GM23338 (cell line): ENCODE results near the gene ZNF280C. TPM values are rescaled to one million over a fixed set of nuclear protein-coding genes. Genes with fewer than 3 reads are reported as not detected.

Source experiments
- ATAC-seq: fragments of 200-7000 bp; cut with Tn5 transposase; 3 replicates; pipeline ENCODE4 v1.9.1; 2020
- DNase-seq: peaks from one replicate; pipeline ENCODE4 v3.0.0-alpha.2; 2015; ENCODE audit warnings: low spot score
- H2AFZ ChIP-seq: fragments of 200-600 bp; sonication (generic); 2 replicates; pipeline ENCODE4 v1.8.0; 2016; ENCODE audit warnings: antibody characterized with exemption, mild to moderate bottlenecking, moderate library complexity
- H3F3A ChIP-seq: fragments of 200-600 bp; sonication (generic); replicated peaks from 2 replicates; pipeline ENCODE4 v1.8.0; 2017; ENCODE audit warnings: antibody characterized with exemption, mixed run types, low read depth
- H3K27ac ChIP-seq: fragments of 200-600 bp; sonication (generic); 2 replicates; pipeline ENCODE4 v1.6.1; 2016; ENCODE audit warnings: low read depth
- H3K27me3 ChIP-seq: fragments of 200-600 bp; sonication (generic); 2 replicates; pipeline ENCODE4 v1.8.0; 2016; ENCODE audit warnings: mild to moderate bottlenecking, mixed run types, moderate library complexity; ENCODE audit not compliant: insufficient read depth
- H3K36me3 ChIP-seq: fragments of 200-600 bp; sonication (generic); 2 replicates; pipeline ENCODE4 v1.8.0; 2016; ENCODE audit warnings: mild to moderate bottlenecking; ENCODE audit not compliant: insufficient read depth
- H3K4me1 ChIP-seq: fragments of 200-600 bp; sonication (generic); 2 replicates; pipeline ENCODE4 v1.8.0; 2016; ENCODE audit warnings: mild to moderate bottlenecking, moderate library complexity; ENCODE audit not compliant: insufficient read depth
- H3K4me2 ChIP-seq: fragments of 200-600 bp; sonication (generic); 2 replicates; pipeline ENCODE4 v1.7.1; 2017; ENCODE audit warnings: mixed run types
- H3K4me3 ChIP-seq: fragments of 200-600 bp; sonication (generic); 2 replicates; pipeline ENCODE4 v1.6.1; 2016; ENCODE audit warnings: mixed run types
- H3K79me2 ChIP-seq: fragments of 200-600 bp; sonication (generic); replicated peaks from 2 replicates; pipeline ENCODE4 v1.8.0; 2017; ENCODE audit warnings: mild to moderate bottlenecking; ENCODE audit not compliant: insufficient read depth
- H3K9me2 ChIP-seq: fragments of 200-600 bp; sonication (generic); 2 replicates; pipeline ENCODE4 v1.8.0; 2017; ENCODE audit not compliant: insufficient read depth
- H4K20me1 ChIP-seq: fragments of 200-600 bp; sonication (generic); replicated peaks from 2 replicates; pipeline ENCODE4 v1.8.0; 2017; ENCODE audit warnings: mild to moderate bottlenecking; ENCODE audit not compliant: insufficient read depth
- H3K27ac Mint-ChIP-seq: 2 replicates; pipeline ENCODE4 v1.8.0; 2020; ENCODE audit warnings: inconsistent platforms, mild to moderate bottlenecking, moderate library complexity, mixed read lengths
- H3K27me3 Mint-ChIP-seq: 3 replicates; pipeline ENCODE4 v1.8.0; 2022; ENCODE audit warnings: low read depth, mild to moderate bottlenecking, moderate library complexity, mixed read lengths, inconsistent platforms; ENCODE audit not compliant: insufficient read depth, poor library complexity
- H3K36me3 Mint-ChIP-seq: 3 replicates; pipeline ENCODE4 v1.8.0; 2021; ENCODE audit warnings: low read depth, mild to moderate bottlenecking, inconsistent platforms, moderate library complexity, mixed read lengths
- H3K4me1 Mint-ChIP-seq: 3 replicates; pipeline ENCODE4 v1.8.0; 2020; ENCODE audit warnings: mild to moderate bottlenecking, inconsistent platforms, mixed read lengths
- H3K4me3 Mint-ChIP-seq: 3 replicates; pipeline ENCODE4 v1.8.0; 2021; ENCODE audit warnings: moderate library complexity, mild to moderate bottlenecking, inconsistent platforms, mixed read lengths
- H3K9me3 Mint-ChIP-seq: 3 replicates; pipeline ENCODE4 v1.8.0; 2020; ENCODE audit warnings: moderate library complexity, mild to moderate bottlenecking, inconsistent platforms, mixed read lengths
- CREB1 ChIP-seq: fragments of 250-450 bp; sonication (Bioruptor Pico); IDR thresholded peaks from 2 replicates; pipeline ENCODE4 v1.5.0; 2020; ENCODE audit warnings: low read depth, mild to moderate bottlenecking, moderate library complexity
- CTCF ChIP-seq, 2 experiments: fragments of 200-600 bp in 1 of 2; sonication (generic) in 1 of 2; conservative IDR thresholded peaks; 2 replicates each; pipeline versions ENCODE4 v1.5.1 to v1.6.1; 2016 to 2017; ENCODE audit warnings: antibody characterized with exemption in 2 of 2, low read depth in 2 of 2, mild to moderate bottlenecking in 2 of 2, moderate library complexity in 1 of 2
- EZH2phosphoT487 ChIP-seq: fragments of 200-600 bp; sonication (generic); IDR thresholded peaks from one replicate; pipeline ENCODE4 v1.8.1; 2018; ENCODE audit warnings: antibody characterized with exemption; ENCODE audit not compliant: unreplicated experiment
- JUNB ChIP-seq: IDR thresholded peaks from one replicate; pipeline ENCODE4 v1.6.1; 2016; ENCODE audit warnings: antibody characterized with exemption; ENCODE audit not compliant: unreplicated experiment
- REST ChIP-seq: IDR thresholded peaks from one replicate; pipeline ENCODE4 v1.6.1; 2018; ENCODE audit warnings: antibody characterized with exemption; ENCODE audit not compliant: unreplicated experiment
- ZNF114 ChIP-seq: fragments of 250-450 bp; sonication (Bioruptor Pico); IDR thresholded peaks from 2 replicates; pipeline ENCODE4 v1.5.0; 2020; ENCODE audit warnings: mild to moderate bottlenecking, moderate library complexity
- ZNF331 ChIP-seq: fragments of 250-450 bp; sonication (Bioruptor Pico); IDR thresholded peaks from 2 replicates; pipeline ENCODE4 v1.5.0; 2020; ENCODE audit warnings: low read depth, mild to moderate bottlenecking, moderate library complexity
- polyA plus RNA-seq: library from polyadenylated mRNA; unstranded; fragments of >200 nt; fragmentation: Nextera tagmentation; extraction: Ambion mirVana; gene quantifications from 2 replicates; pipeline ENCODE4 v1.2.1, GENCODE V29; 2016
- total RNA-seq: library from RNA; depleted of rRNA; stranded (reverse); fragments of >200 nt; shearing (Covaris generic); gene quantifications from 2 replicates; pipeline ENCODE4 v1.2.3, GENCODE V29; 2014

Gene ZNF280C
- total and polyA plus RNA-seq, 2 experiments from 2014 or later: 7.9 to 14.4 TPM

GRCh38 chrX:130299279-130300009 lies 30.7 kb upstream of the ZNF280C start (continued):
- TF ChIP-seq REST: no peak
- no peak for TF ChIP-seq CREB1 (CRISPR knock-in tag)
- no peak for TF ChIP-seq EZH2phosphoT487
- no peak for TF ChIP-seq ZNF331 (CRISPR knock-in tag)
- TF ChIP-seq ZNF114 (CRISPR knock-in tag): no peak

GRCh38 chrX:130296743-130297142 lies 28.0 kb upstream of the ZNF280C start:
- Mint-ChIP-seq H3K4me3 (no peak overlapping the region), H3K27ac (no peak overlapping the region)

More at GRCh38 chrX:130296743-130297142, 28.0 kb upstream of the ZNF280C start:
- Histone ChIP-seq H3K36me3 (no peaks in the 10 kb centered on the region), H2AFZ (no peak overlapping the region), H4K20me1 (no peaks in the 10 kb centered on the region), H3K4me3 (no peak overlapping the region), H3K27ac (no peak overlapping the region), H3K4me1 (no peaks in the 10 kb centered on the region), H3K27me3 (no peaks in the 10 kb centered on the region), H3K4me2 (no peak overlapping the region), H3K9me2 (no peaks in the 10 kb centered on the region), H3F3A (no peaks in the 10 kb centered on the region), H3K79me2 (no peaks in the 10 kb centered on the region)
- H3K36me3 Mint-ChIP-seq: 0 out of 3 replicates have a peak, but pooled peaks cover under 1% of the 10 kb centered on the region
- DNase-seq (no peak), ATAC-seq (no peak)
- no peak for TF ChIP-seq ZNF331 (CRISPR knock-in tag)
- TF ChIP-seq JUNB: no peak
- TF ChIP-seq CTCF (conservative IDR thresholded peaks at IDR 0.05; ENCODE audit: low read depth in 2 of 2): no peak
- no peak for TF ChIP-seq CREB1 (CRISPR knock-in tag)
- TF ChIP-seq EZH2phosphoT487: no peak
- no peaks in the 10 kb centered on the region for H3K4me1 Mint-ChIP-seq
- no peaks in the 10 kb centered on the region for H3K27me3 Mint-ChIP-seq
- H3K9me3 Mint-ChIP-seq: peaks cover 3% of the 10 kb centered on the region
